NAMALWA (cell line): ENCODE measurements around the gene OLFML2A.
"Not testable (repeated sequence)": the region's sequence is repeated elsewhere in the genome, so short reads cannot be mapped to it uniquely, and the experiment has no call there.

Experiments
- DNase-seq: peaks from one replicate; pipeline ENCODE4 v3.0.0-alpha.2; 2015; ENCODE audit warnings: low spot score

OLFML2A gene

GRCh38 chr9:124828489-124829333 lies 51.8 kb downstream of the OLFML2A start:
- DNase-seq: no peak

DNA sequence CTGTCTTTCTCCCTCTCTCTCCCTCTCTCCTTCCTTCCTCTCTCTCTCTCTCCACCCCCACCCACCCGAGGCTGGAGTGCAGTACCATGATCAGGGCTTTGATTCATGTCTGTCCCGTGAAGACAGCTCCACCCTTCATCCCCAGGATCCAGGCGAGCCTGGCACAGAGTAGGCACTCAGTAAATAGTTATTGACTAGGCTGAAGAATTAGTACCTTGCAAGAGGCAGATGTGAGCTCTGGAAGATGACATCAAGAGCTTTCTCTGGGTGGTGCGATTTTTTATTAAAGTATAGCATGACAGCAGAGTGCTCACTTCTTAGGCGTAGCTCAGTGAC lies 52.4 kb downstream of the OLFML2A start:
- DNase-seq: no peak

GRCh38 chr9:124830593-124830992 lies 53.7 kb downstream of the OLFML2A start:
- DNase-seq: no peak

- no peak for DNase-seq
Observed at GRCh38 chr9:124831642-124832364, 54.9 kb downstream of the OLFML2A start.

DNA sequence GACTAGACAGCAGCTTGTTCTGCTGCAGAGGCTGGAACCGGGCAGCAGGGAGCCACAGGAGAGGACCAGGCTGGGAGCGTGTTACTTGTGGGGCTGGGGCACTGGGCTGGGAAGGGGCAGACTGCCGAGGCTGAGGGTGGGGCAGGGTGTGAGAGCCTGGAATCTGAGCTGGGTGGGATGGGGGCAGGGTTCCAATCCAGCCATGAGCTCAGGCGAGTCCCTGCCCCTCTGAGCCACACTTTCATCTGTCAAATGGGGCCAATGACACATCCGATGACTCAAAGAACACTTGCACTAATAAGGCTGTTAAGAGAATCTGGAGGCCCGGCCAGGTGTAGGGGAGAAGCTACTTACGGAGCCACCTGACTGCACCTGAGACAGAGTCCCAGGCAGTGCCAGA lies 57.7 kb downstream of the OLFML2A start:
- no peak for DNase-seq

DNA sequence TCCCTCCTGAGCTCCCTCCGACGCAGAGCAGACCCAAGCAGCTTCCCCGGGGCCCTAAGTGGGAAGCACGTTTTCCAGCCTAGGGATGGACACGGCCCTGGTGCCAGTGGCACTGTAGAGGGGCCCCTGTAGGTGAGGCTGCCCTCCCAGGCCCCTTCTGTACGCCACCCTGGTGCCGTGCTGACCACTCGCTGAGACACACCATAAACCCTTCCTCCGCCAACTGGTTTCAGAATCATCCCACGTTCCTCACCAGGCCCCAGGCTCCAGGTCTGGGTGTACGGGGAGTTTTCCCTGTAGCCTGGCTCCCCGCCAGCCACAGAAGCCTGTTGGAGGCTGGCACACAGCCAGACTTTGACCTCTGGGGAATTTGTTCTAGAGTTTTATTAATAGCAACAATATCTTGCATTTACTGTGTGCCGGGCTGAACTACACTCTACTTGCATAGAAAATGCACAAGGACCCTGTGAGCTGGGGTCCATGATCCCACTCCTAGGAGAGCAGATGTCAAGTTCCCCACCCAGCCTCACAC lies 58.2 kb downstream of the OLFML2A start:
- no peak for DNase-seq

DNA sequence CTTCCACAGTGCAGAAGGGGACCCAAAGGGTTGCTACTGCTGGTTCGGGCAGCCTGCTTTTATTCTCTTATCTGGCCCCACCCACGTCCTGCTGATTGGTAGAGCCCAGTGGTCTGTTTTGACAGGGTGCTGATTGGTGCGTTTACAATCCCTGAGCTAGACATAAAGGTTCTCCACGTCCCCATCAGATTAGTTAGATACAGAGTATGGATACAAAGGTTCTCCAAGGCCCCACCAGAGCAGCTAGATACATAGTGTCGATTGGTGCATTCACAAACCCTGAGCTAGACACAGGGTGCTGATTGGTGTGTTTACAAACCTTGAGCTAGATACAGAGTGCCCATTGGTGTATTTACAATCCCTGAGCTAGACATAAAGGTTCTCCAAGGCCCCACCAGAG lies 61.2 kb downstream of the OLFML2A start:
- DNase-seq: not testable (repeated sequence)

GRCh38 chr9:124838567-124839275 lies 61.8 kb downstream of the OLFML2A start:
- DNase-seq: not testable (repeated sequence)

DNA sequence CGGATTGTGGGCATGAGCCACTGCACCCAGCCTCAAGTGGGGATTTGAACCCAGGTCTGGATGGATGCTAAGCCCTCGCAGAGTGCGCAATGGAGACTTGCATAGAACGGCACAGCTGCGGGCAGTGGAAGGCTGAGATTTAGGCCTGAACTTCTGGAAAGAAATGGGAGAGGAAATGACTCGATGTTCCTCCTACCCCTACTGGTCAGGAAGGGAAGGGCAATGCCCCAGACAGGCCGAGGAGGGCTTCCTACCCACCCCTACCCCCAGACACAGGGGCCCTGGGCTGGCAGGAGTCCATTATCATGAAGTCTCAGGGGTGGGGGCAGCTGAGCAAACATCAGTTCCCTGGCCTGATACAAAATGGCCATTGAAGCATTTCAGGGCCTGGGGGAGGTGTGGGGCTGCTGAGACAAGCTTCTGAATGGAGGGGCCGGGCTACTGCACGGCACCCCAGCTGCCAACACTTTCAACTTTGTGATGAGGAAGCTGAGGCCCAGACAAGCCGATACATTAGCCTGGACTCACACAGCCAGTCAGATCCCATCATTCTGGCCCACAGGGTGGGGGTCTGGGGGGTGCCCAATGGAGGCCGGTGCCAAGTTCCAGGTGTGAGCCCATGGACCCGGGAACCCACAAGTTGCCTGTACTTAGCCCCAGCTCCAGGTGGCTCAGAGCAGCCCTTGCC lies 62.8 kb downstream of the OLFML2A start:
- no peak for DNase-seq

GRCh38 chr9:124840300-124840833 lies 63.4 kb downstream of the OLFML2A start:
- DNase-seq: peak; percentile 44

DNA sequence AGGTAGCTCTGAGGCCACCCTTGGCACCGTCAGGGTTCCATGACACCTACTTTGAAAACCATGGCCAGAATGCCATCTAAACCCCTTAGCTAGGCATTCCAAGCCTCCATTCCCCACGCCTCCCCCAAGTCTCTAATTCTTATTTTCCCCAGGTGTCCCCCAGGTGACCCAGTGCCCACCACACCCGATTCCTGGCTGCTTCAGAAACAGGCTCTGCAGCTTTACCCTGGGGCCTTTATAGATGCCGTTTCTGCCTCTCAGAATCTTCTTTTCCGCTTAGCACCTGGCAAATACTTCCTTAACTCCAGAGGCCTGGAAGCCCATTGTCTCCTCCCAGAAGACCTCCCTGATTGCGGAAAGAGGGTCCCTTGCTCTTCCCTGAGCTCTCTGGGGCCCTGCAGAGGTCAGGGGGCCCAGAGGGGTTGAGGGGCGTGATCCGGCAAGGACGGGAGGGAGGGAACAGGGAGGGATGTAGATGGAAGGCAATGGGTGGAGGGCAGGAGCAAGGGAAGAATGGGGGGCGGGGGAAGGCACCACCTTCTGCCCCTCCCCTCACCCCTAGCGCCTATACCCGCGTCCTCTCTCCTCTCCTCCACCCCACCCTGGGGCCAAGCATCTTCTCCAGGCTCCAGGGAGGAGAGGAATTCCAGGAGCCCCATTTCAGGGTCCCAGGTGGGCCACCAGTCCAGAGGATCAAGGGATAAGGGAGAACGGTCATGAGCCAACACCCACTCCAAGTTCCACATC lies 64.3 kb downstream of the OLFML2A start:
- DNase-seq: no peak

- DNase-seq: no peak
Observed at GRCh38 chr9:124843456-124844034, 66.6 kb downstream of the OLFML2A start.

- DNase-seq: no peak
Observed at GRCh38 chr9:124844291-124844690, 67.4 kb downstream of the OLFML2A start.

- DNase-seq: not testable (repeated sequence)
Observed at GRCh38 chr9:124846467-124846866, 69.5 kb downstream of the OLFML2A start.

- no peak for DNase-seq
Observed at GRCh38 chr9:124846969-124847368, 70.0 kb downstream of the OLFML2A start.

GRCh38 chr9:124849801-124850200 lies 72.9 kb downstream of the OLFML2A start:
- DNase-seq: no peak

DNA sequence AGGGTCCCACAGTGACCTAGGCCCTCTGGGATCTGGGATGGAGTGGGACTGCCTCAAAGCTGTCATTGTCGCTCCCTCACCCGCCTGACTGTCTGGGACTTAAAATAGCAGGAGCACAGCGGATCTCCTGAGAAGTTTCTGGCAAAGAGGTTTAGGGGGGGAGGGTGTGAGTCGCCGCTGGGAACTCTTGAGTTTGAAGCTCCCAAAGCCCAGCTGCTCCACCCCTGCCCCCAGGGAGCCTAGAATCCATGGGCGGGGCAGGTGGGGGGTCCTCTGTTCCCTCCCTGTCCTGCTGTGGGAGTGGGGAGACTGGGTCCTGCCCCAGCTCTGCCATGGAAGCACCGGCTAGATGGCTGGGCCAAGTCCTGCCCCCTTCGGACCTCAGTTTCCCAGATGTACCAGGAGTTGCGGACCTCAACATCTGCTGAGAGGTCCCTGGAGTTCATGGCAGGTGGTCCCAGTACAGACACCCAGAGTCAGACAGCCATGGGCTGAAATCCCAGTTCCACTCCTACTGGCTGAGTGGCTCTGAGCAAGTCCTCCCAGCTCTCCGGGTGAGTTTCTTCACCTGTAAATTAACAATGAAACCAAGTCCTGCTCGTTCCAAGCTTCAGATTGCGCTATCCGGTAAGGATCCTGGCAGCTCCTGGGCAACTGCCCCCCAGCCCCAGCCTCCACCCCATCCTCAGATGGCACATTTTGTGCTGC lies 75.3 kb downstream of the OLFML2A start:
- DNase-seq: no peak

DNA sequence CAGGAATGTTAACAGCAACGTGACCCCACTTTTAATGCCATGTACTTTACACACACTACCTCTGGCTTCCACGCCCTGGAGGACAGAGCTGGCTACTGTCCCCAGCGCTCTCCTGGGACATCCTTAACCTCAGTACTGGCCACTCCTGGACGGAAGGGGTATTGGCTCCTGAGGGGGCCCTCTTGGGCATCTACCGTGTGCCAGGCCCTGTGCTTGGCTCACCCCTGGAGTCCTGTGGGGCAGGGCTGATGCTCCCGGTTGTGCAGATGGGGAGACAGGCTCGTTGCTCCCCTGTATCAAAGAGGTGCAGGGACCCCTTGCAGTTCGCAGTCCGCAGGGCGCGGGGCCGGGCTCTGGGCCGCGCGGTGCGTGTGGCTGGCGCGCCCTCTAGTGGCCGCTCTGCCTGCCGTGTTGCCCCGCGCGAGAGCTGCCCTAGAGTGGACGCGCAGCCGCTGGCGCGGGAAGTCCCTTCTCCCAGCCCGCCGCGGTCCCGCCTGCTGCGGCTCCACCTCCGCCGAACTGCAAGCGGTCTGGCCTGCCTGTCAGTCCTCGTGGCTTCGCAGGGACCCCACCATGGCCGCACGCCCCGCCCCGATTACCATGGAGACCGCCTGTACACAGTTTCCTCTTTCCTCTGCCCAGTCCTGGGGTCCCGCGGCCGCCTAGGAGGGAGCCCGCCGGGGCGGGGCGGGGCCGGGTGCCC lies 76.0 kb downstream of the OLFML2A start, which contains the start of gene WDR38:
Gene WDR38, plus strand, starts transcription at position 632 of the 703 bp plus-strand sequence. CDS start 72 bp downstream, outside the sequence.
- peak; percentile 83 for DNase-seq

DNA sequence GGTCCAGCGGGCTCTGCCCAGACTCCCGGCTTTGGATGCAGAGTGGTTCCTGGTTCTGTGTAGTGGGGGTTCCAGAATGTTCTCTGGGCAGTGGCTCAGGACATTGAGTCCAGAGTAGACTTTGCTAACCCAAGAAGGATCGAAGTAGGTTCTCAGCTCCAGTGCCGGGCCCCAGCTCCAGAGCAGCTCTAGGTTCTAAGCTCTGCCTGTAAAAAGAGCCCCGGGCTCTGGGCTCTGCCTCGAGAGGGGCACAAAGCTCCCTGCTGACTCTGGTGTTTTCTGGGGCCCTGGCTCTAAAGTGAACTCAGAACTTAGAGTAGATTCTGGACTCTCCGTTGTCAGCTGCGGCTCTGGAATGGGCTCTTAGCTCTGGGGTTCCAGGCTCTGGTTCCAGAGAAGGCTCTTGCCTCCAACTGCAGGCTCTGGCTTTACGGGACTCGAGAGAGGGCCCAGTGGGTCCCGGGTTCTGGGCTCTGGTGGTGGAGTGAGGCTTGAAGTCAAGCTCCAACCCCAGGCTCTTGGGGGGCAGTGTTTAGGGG lies 76.7 kb downstream of the OLFML2A start:
- no peak for DNase-seq
